Fibroblast of villous mesenchyme (primary cell): ENCODE measurements around the gene NLRP6. TPM values are rescaled to one million over a fixed set of nuclear protein-coding genes. Genes with fewer than 3 reads are reported as not detected.

Experiments used
- DNase-seq: peaks from one replicate; pipeline ENCODE4 v3.0.0-alpha.2; 2010; ENCODE audit warnings: low read depth
- H3K4me3 ChIP-seq: 2 replicates; pipeline ENCODE4 v1.5.1; 2011; ENCODE audit warnings: low read depth, mild to moderate bottlenecking, low read length
- total RNA-seq: library from RNA; depleted of rRNA; stranded (reverse); fragments of >200 nt; gene quantifications from 2 replicates; pipeline ENCODE4 v1.2.3, GENCODE V29; 2012
- TF ChIP-seq, protein P1 (sequence below): IDR thresholded peaks from 2 replicates; pipeline ENCODE4 v1.5.1; 2012; ENCODE audit warnings: low read depth, mild to moderate bottlenecking, low read length; ENCODE audit not compliant: insufficient read depth

The NLRP6 gene
- total RNA-seq, 1 donor: not detected

DNA sequence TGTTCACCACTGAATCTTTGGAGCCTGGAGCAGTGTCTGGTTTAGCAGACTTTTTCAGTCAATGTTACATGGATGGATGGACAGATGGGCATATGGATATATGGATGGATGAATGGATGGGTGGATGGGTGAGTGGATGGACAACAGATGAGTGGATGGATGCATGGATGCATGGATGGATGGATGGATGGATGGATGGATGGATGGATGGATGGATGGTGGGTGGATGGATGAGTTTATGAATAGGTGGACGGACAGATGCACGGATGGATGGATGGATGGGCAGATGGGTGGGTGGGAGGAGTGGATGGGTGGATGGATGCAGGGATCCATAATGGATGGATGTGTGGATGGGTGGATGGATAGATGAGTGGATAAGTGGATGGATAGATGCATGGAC lies 22.4 kb upstream of the NLRP6 start:
- no peak for DNase-seq
- H3K4me3 ChIP-seq: no peak overlapping the region
- TF ChIP-seq, protein P1, sequence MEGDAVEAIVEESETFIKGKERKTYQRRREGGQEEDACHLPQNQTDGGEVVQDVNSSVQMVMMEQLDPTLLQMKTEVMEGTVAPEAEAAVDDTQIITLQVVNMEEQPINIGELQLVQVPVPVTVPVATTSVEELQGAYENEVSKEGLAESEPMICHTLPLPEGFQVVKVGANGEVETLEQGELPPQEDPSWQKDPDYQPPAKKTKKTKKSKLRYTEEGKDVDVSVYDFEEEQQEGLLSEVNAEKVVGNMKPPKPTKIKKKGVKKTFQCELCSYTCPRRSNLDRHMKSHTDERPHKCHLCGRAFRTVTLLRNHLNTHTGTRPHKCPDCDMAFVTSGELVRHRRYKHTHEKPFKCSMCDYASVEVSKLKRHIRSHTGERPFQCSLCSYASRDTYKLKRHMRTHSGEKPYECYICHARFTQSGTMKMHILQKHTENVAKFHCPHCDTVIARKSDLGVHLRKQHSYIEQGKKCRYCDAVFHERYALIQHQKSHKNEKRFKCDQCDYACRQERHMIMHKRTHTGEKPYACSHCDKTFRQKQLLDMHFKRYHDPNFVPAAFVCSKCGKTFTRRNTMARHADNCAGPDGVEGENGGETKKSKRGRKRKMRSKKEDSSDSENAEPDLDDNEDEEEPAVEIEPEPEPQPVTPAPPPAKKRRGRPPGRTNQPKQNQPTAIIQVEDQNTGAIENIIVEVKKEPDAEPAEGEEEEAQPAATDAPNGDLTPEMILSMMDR: no peak

DNA sequence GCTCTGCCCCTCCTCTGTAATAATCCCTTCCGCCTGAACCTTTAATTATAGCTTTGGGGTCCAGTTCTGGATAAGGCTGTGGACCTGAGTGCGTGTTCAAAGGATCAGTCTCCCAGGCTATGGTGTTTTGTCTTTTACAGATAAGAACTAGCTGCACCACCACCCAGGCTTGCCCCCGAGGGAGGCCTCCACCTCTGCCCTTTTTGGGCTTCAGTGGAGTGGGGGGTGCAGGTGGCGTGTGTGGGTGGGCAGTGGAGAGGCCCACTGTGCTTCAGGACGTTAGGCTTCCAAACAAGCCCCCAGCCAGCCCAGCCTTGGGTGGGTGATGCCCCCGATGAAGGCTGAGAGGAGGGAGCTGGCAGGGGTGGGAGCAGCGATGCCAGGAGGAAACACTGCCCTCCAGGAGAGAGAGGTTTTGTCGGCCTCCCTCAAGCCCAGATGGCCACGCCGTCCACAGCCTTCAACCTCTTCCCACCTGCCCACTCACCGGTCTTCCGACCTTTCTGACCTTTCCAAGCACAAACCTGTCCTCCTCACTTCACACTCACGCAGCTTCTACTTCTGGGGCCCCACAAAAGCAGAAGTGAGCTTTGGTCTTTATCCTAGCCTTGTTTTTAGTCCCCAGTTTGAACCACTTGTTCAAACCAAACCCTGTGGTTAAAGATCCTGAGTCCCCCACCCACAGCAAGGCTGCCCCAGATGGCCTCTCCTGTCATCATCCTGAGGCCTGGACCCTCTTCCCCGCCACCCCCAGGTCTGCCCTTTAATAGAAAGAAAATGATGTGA lies 21.1 kb upstream of the NLRP6 start:
- TF ChIP-seq, protein P1: no peak

GRCh38 chr11:257766-258493 lies 20.3 kb upstream of the NLRP6 start:
- DNase-seq: no peak
- H3K4me3 ChIP-seq: no peak overlapping the region
- TF ChIP-seq, protein P1: peak; percentile 22

More for the DNA sequence above, 21.1 kb upstream of the NLRP6 start:
- no peak for DNase-seq
- no peak overlapping the region for H3K4me3 ChIP-seq

DNA sequence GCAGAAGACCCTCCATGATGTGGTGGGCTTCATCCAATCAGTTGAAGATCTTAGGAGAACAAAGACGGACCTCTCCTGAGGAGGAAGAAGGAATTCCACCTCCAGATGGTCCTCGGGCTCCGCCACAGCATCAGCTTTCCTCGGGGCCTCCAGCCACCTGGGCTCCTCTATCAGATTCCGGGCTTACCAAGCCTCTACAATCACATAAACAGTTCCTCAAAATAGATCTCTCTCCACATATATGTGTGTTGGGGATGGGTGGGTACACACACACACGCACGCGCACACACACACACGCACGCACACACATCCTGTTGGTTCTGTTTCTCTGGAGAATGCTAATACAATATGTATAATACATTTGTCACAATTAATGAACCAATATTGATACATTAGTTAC lies 18.8 kb upstream of the NLRP6 start:
- H3K4me3 ChIP-seq: no peak overlapping the region
- no peak for DNase-seq
- TF ChIP-seq, protein P1: no peak

GRCh38 chr11:261624-262023 lies 16.6 kb upstream of the NLRP6 start:
- TF ChIP-seq, protein P1: no peak
- DNase-seq: no peak
- H3K4me3 ChIP-seq: no peak overlapping the region

GRCh38 chr11:266676-267439 lies 11.3 kb upstream of the NLRP6 start:
- DNase-seq: peak; percentile 19
- TF ChIP-seq, protein P1: no peak
- H3K4me3 ChIP-seq: no peak overlapping the region
